Neural cell (in vitro differentiated cells): ENCODE data around the gene DHX58. TPM values are rescaled to one million over a fixed set of nuclear protein-coding genes. Genes with fewer than 3 reads are reported as not detected.

ENCODE experiments used
- H2AFZ ChIP-seq: fragments of 200-600, 300-800 bp; sonication (generic), shearing (Covaris generic); 2 replicates; pipeline ENCODE4 v1.6.0; 2014; ENCODE audit warnings: low read depth, mild to moderate bottlenecking, antibody characterized with exemption, low read length, moderate library complexity
- H3F3A ChIP-seq: fragments of 200-600 bp; shearing (Covaris generic); 2 replicates; pipeline ENCODE4 v1.6.1; 2016; ENCODE audit warnings: mild to moderate bottlenecking, moderate library complexity, mixed read lengths, antibody characterized with exemption, low read length; ENCODE audit not compliant: insufficient read depth, poor library complexity, severe bottlenecking
- H3K27ac ChIP-seq: fragments of 200-600, 300-800 bp; sonication (generic), shearing (Covaris generic); 2 replicates; pipeline ENCODE4 v1.5.1; 2014; ENCODE audit warnings: mild to moderate bottlenecking, low read length, moderate library complexity
- H3K27me3 ChIP-seq: fragments of 300-800, 200-600 bp; sonication (generic), shearing (Covaris generic); 2 replicates; pipeline ENCODE4 v1.6.0; 2014; ENCODE audit warnings: mild to moderate bottlenecking, low read depth, low read length, moderate library complexity; ENCODE audit not compliant: insufficient read depth
- H3K36me3 ChIP-seq: fragments of 300-800, 200-600 bp; sonication (generic), shearing (Covaris generic); 2 replicates; pipeline ENCODE4 v1.5.1; 2014; ENCODE audit warnings: mild to moderate bottlenecking, antibody characterized with exemption, low read length, moderate library complexity; ENCODE audit not compliant: insufficient read depth
- H3K4me2 ChIP-seq: fragments of 300-800, 200-600 bp; sonication (generic), shearing (Covaris generic); 2 replicates; pipeline ENCODE4 v1.6.0; 2014; ENCODE audit warnings: mild to moderate bottlenecking, low read length
- H3K4me3 ChIP-seq: fragments of 300-800, 200-600 bp; sonication (generic), shearing (Covaris generic); 2 replicates; pipeline ENCODE4 v1.5.1; 2014; ENCODE audit warnings: mild to moderate bottlenecking, low read length, moderate library complexity
- H3K79me2 ChIP-seq: fragments of 200-600 bp; shearing (Covaris generic); replicated peaks from 2 replicates; pipeline ENCODE4 v1.6.0; 2014; ENCODE audit warnings: mild to moderate bottlenecking, low read length, moderate library complexity; ENCODE audit not compliant: insufficient read depth
- H3K9ac ChIP-seq: fragments of 300-800, 200-600 bp; sonication (generic), shearing (Covaris generic); 2 replicates; pipeline ENCODE4 v1.6.1; 2016; ENCODE audit warnings: mild to moderate bottlenecking, low read length, mixed read lengths
- H3K9me2 ChIP-seq: fragments of 200-600 bp; shearing (Covaris generic); 2 replicates; pipeline ENCODE4 v1.6.1; 2016; ENCODE audit warnings: mild to moderate bottlenecking, low read length, mixed read lengths; ENCODE audit not compliant: insufficient read depth
- H3K9me3 ChIP-seq: fragments of 200-600, 300-800 bp; sonication (generic), shearing (Covaris generic); 2 replicates; pipeline ENCODE4 v1.6.1; 2016; ENCODE audit warnings: mild to moderate bottlenecking, mixed run types, low read length, moderate library complexity, mixed read lengths
- H4K20me1 ChIP-seq: fragments of 200-600 bp; shearing (Covaris generic); 2 replicates; pipeline ENCODE4 v1.6.1; 2016; ENCODE audit warnings: mild to moderate bottlenecking, mixed run types; ENCODE audit not compliant: insufficient read depth
- EP300 ChIP-seq: fragments of 450-650 bp; conservative IDR thresholded peaks from 2 replicates; pipeline ENCODE4 v1.6.1; 2014; ENCODE audit warnings: antibody characterized with exemption, mild to moderate bottlenecking, moderate library complexity; ENCODE audit not compliant: poor library complexity, severe bottlenecking
- EZH2 ChIP-seq: fragments of 200-600, 300-800 bp; shearing (Covaris generic), sonication (generic); IDR thresholded peaks from 2 replicates; pipeline ENCODE4 v1.6.1; 2014; ENCODE audit warnings: antibody characterized with exemption, low read length, borderline replicate concordance, mild to moderate bottlenecking; ENCODE audit not compliant: insufficient read depth, poor library complexity, severe bottlenecking
- MXI1 ChIP-seq: fragments of 450-650 bp; conservative IDR thresholded peaks from 2 replicates; pipeline ENCODE4 v1.6.1; 2014; ENCODE audit warnings: antibody characterized with exemption, mild to moderate bottlenecking; ENCODE audit not compliant: poor library complexity, severe bottlenecking
- POLR2AphosphoS5 ChIP-seq: IDR thresholded peaks from 2 replicates; pipeline ENCODE4 v1.6.1; 2012
- RAD21 ChIP-seq: fragments of 450-650 bp; conservative IDR thresholded peaks from 2 replicates; pipeline ENCODE4 v1.6.1; 2014; ENCODE audit warnings: antibody characterized with exemption, mild to moderate bottlenecking, moderate library complexity
- SMC3 ChIP-seq: fragments of 450-650 bp; conservative IDR thresholded peaks from 2 replicates; pipeline ENCODE4 v1.6.1; 2014; ENCODE audit warnings: antibody characterized with exemption, mild to moderate bottlenecking, moderate library complexity; ENCODE audit not compliant: poor library complexity
- TAF1 ChIP-seq: IDR thresholded peaks from 2 replicates; pipeline ENCODE4 v1.6.1; 2012; ENCODE audit warnings: low read depth
- polyA plus RNA-seq: library from polyadenylated mRNA; depleted of rRNA; stranded (reverse); fragments of >200 nt; gene quantifications from 2 replicates; pipeline ENCODE4 v1.2.3, GENCODE V29; 2014
- TF ChIP-seq, protein P1 (sequence below): fragments of 450-650 bp; IDR thresholded peaks from 2 replicates; pipeline ENCODE4 v1.5.1; 2014; ENCODE audit warnings: antibody characterized with exemption, mild to moderate bottlenecking, moderate library complexity; ENCODE audit not compliant: poor library complexity, severe bottlenecking
- TF ChIP-seq, protein P2 (sequence below): IDR thresholded peaks from 2 replicates; pipeline ENCODE4 v1.6.1; 2012; ENCODE audit warnings: borderline replicate concordance

The DHX58 gene
- polyA plus RNA-seq, 1 donor from 2014 or later, result 0.87 TPM

DNA sequence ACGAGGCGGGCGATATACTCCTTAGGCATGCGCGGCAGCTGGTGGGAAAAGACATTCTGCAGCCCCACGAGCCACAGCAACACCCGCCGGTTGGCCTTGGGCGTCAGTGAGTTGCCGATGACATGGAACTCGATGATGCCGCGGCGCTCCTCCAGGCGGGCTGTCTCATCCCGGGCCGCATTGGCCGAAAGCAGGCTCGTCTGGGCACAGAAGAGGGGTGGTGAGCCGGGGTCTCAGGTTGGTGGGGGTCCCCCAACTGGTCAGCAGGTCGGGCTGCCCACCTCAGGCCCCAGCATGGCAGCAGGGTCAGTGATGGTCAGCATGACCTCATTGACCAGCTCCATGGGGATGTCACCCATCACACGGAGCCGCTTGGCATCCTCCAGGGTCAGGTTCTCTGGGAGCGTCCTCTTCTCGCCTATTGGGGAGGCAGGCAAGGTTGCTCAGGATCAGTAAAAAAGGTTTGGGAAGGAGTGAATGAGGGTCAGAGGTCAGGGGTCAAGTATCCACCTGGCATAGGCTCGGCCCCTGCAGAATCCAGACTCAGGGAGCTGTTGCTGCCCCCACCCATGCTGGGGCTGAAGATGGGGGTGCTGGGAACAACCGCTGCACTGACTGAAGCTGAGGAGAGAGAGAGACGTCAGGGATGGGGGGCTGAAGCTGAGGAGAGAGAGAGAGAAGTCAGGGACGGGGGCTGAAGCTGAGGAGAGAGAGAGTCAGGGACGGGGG, 5.0 kb upstream of the DHX58 start:
- Histone ChIP-seq H3F3A (no peaks in the 10 kb centered on the region), H4K20me1 (no peaks in the 10 kb centered on the region), H2AFZ (no peak overlapping the region), H3K9ac (no peak overlapping the region), H3K4me3 (no peak overlapping the region), H3K9me2 (no peaks in the 10 kb centered on the region), H3K4me2 (no peak overlapping the region), H3K36me3 (no peaks in the 10 kb centered on the region), H3K9me3 (no peaks in the 10 kb centered on the region), H3K79me2 (no peaks in the 10 kb centered on the region), H3K27me3 (no peaks in the 10 kb centered on the region), H3K27ac (no peak overlapping the region)
- TF ChIP-seq POLR2AphosphoS5 (no peak), EP300 (no peak), EZH2 (no peak), TAF1 (no peak)
- TF ChIP-seq, protein P1, sequence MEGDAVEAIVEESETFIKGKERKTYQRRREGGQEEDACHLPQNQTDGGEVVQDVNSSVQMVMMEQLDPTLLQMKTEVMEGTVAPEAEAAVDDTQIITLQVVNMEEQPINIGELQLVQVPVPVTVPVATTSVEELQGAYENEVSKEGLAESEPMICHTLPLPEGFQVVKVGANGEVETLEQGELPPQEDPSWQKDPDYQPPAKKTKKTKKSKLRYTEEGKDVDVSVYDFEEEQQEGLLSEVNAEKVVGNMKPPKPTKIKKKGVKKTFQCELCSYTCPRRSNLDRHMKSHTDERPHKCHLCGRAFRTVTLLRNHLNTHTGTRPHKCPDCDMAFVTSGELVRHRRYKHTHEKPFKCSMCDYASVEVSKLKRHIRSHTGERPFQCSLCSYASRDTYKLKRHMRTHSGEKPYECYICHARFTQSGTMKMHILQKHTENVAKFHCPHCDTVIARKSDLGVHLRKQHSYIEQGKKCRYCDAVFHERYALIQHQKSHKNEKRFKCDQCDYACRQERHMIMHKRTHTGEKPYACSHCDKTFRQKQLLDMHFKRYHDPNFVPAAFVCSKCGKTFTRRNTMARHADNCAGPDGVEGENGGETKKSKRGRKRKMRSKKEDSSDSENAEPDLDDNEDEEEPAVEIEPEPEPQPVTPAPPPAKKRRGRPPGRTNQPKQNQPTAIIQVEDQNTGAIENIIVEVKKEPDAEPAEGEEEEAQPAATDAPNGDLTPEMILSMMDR, result no peak

DNA sequence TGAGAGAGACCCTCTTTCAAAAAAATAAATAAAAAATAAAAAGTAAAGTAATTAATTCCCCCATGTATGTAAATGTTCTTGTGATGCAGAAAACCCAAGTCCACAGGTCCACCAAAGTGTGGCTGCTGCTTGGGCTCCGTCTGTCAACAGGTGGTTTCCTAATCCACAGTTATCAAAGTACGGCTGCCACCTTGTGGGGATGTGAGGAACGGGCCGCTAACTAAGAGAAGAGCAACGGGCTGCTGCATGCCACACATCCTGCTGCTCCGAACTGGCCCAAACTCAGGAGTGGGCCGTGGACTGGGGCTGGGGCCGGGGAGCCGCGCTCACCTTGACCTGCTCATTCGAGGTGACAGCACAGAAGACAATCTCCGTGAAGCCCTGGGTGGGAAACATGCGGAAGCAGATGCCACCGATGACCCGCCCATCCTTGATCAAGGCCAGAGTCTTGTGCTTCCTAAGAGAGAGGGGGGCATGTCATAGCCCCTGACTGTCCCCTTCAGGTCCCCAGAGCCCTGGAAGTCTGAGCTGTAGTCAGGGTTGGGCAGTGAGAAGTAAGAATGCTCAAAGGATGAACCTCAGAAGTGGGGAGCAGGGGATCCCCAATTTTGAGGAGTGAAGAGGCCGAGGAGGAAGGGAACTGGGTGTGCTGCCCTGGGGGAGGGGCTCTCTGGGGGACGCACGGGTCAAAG, 4.3 kb upstream of the DHX58 start:
- no peak overlapping the region for H3K9ac ChIP-seq
- H3K79me2 ChIP-seq, result no peaks in the 10 kb centered on the region
- H3K4me2 ChIP-seq, result no peak overlapping the region
- H3K9me3 ChIP-seq, result no peaks in the 10 kb centered on the region
- H3K27me3 ChIP-seq, result no peaks in the 10 kb centered on the region
- TF ChIP-seq EP300, result no peak
- TF ChIP-seq, protein P1, result peak; percentile 91
- TF ChIP-seq TAF1, result no peak
- TF ChIP-seq, protein P2, sequence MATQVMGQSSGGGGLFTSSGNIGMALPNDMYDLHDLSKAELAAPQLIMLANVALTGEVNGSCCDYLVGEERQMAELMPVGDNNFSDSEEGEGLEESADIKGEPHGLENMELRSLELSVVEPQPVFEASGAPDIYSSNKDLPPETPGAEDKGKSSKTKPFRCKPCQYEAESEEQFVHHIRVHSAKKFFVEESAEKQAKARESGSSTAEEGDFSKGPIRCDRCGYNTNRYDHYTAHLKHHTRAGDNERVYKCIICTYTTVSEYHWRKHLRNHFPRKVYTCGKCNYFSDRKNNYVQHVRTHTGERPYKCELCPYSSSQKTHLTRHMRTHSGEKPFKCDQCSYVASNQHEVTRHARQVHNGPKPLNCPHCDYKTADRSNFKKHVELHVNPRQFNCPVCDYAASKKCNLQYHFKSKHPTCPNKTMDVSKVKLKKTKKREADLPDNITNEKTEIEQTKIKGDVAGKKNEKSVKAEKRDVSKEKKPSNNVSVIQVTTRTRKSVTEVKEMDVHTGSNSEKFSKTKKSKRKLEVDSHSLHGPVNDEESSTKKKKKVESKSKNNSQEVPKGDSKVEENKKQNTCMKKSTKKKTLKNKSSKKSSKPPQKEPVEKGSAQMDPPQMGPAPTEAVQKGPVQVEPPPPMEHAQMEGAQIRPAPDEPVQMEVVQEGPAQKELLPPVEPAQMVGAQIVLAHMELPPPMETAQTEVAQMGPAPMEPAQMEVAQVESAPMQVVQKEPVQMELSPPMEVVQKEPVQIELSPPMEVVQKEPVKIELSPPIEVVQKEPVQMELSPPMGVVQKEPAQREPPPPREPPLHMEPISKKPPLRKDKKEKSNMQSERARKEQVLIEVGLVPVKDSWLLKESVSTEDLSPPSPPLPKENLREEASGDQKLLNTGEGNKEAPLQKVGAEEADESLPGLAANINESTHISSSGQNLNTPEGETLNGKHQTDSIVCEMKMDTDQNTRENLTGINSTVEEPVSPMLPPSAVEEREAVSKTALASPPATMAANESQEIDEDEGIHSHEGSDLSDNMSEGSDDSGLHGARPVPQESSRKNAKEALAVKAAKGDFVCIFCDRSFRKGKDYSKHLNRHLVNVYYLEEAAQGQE, result no peak
- no peak for TF ChIP-seq POLR2AphosphoS5
- TF ChIP-seq RAD21, result peak; percentile 90
- peak; percentile 92 for TF ChIP-seq SMC3
- no peak for TF ChIP-seq MXI1
- no peak for TF ChIP-seq EZH2
- no peak overlapping the region for H2AFZ ChIP-seq
- no peak overlapping the region for H3K27ac ChIP-seq
- no peaks in the 10 kb centered on the region for H3F3A ChIP-seq
- H4K20me1 ChIP-seq, result no peaks in the 10 kb centered on the region
- H3K9me2 ChIP-seq, result no peaks in the 10 kb centered on the region
- H3K36me3 ChIP-seq, result no peaks in the 10 kb centered on the region
- no peak overlapping the region for H3K4me3 ChIP-seq
